Heart left ventricle (tissue), 16 donors: ENCODE measurements around the gene TBCD. TPM values are rescaled to one million over a fixed set of nuclear protein-coding genes. Genes with fewer than 3 reads are reported as not detected.

Experiments
- ATAC-seq, 4 donors: fragments of 200-7000 bp; cut with Tn5 transposase; one replicate each; pipeline ENCODE4 v1.9.1; 2020 to 2022; ENCODE audit warnings: moderate library complexity in 4 of 4, mild to moderate bottlenecking in 3 of 4, moderate number of reproducible peaks in 1 of 4
- DNase-seq, 5 donors: peaks; one replicate each; pipeline ENCODE4 v3.0.0-alpha.2; 2020
- H3K27ac ChIP-seq, 12 donors: fragments of 200-600 bp; sonication (generic) in 4 of 12; one replicate each; pipeline versions ENCODE4 v1.5.0 to v1.8.0; 2016 to 2022; ENCODE audit warnings: mild to moderate bottlenecking in 2 of 12
- H3K27me3 ChIP-seq, 9 donors: fragments of 200-600 bp; sonication (generic) in 2 of 9; one replicate each; pipeline versions ENCODE4 v1.5.1 to v1.8.0; 2016 to 2022; ENCODE audit warnings: mild to moderate bottlenecking in 3 of 9
- H3K36me3 ChIP-seq, 9 donors: fragments of 200-600 bp; sonication (generic) in 2 of 9; one replicate each; pipeline versions ENCODE4 v1.5.0 to v1.8.0; 2018 to 2022; ENCODE audit warnings: mild to moderate bottlenecking in 2 of 9
- H3K4me1 ChIP-seq, 12 donors: fragments of 200-600 bp; sonication (generic) in 4 of 12; one replicate each; pipeline versions ENCODE4 v1.5.0 to v1.8.0; 2016 to 2022; ENCODE audit warnings: mild to moderate bottlenecking in 3 of 12
- H3K4me3 ChIP-seq, 12 donors: fragments of 200-600 bp; sonication (generic) in 4 of 12; one replicate each; pipeline versions ENCODE4 v1.5.0 to v1.8.0; 2017 to 2022; ENCODE audit warnings: mild to moderate bottlenecking in 9 of 12, moderate library complexity in 4 of 12
- H3K9me3 ChIP-seq, 12 donors: fragments of 200-600 bp; sonication (generic) in 4 of 12; one replicate each; pipeline versions ENCODE4 v1.5.0 to v1.8.0; 2016 to 2022; ENCODE audit warnings: mild to moderate bottlenecking in 1 of 12
- POLR2A ChIP-seq, 2 donors: fragments of 450-650 bp; IDR thresholded peaks; one replicate each; pipeline ENCODE4 v1.6.1; 2017; ENCODE audit warnings: antibody characterized with exemption in 2 of 2, mild to moderate bottlenecking in 2 of 2, moderate library complexity in 2 of 2
- WGBS, 4 donors: extraction: QIAGEN DNeasy Blood & Tissue Kit in 2 of 4; methylation state at CpG; one replicate each; pipeline versions ENCODE4 v1.1.5 to v1.1.7; 2013 to 2018; 5-methylcytosine and 5-hydroxymethylcytosine counted together
- intact Hi-C, 10 donors: fragments of 100-400 bp; cut with DNase I; formaldehyde crosslinking; loops; one replicate each; pipeline versions ENCODE4 v1.11.1 to v1.14.2; 2022
- polyA plus RNA-seq, 2 donors: library from polyadenylated mRNA; stranded (reverse); fragments of 200-250 nt; gene quantifications; one replicate each; pipeline ENCODE4 v1.2.3, GENCODE V29; 2013
- total RNA-seq, 9 donors: library from RNA; depleted of rRNA in 2 of 9; stranded (reverse); fragments of >200 nt in 2 of 9; fragmentation: NEBNext Ultra II Directional in 3 of 9; extraction: Animal tissue kit (Norgen Biotek cat#: 25700) in 3 of 9; gene quantifications; one replicate each; pipeline versions ENCODE4 v1.1.0 to v1.2.4, GENCODE V29; 2016 to 2023
- TF ChIP-seq, protein P1 (sequence below), 12 donors: fragments of 200-600 bp; sonication (generic) in 4 of 12; IDR thresholded peaks; one replicate each; pipeline versions ENCODE4 v1.5.0 to v1.8.0; 2018 to 2022; ENCODE audit warnings: antibody characterized with exemption in 12 of 12, mild to moderate bottlenecking in 5 of 12
- donor health status: ischemic (EF 13 %, LVEDD 7.1; RV severe dilation, severe dysfunction).
- donor health status: healthy with polysubstance abuse.
- donor health status: DM: no; HTN: yes; CAD: no.
- donor health status: DM: no; HTN: no; CAD: no.
- donor health status: ischemic (EF 25% LVEDD 6.9; RV normal size, moderate dysfunction).
- donor health status: ischemic (EF 25% LVEDD 5.7; RV mildly dilated, moderate dysfunction).
- donor health status: healthy.
- donor health status: DM: yes; HTN: yes; CAD: no.
- donor health status: ischemic (EF 35%, LVEDD 5.7; RV mildly dilated, moderate dysfunction).
- donor health status: nonischemic (EF 11% LVEDD 7.7; RV severe dilation, severe dysfunction).
- donor health status: DM: yes; HTN: yes; CAD: no.
- donor health status: PGD.
- donor health status: ischemic (EF 29% LVEDD 5.4; RV normal size, mild dysfunction).
- donor health status: nonischemic (EF 23%, LVEDD 6.1; RV moderate dilation, normal function).

The TBCD gene
- total and polyA plus RNA-seq, 11 donors, result 36.9 to 98.4 (median 58.5) TPM

DNA sequence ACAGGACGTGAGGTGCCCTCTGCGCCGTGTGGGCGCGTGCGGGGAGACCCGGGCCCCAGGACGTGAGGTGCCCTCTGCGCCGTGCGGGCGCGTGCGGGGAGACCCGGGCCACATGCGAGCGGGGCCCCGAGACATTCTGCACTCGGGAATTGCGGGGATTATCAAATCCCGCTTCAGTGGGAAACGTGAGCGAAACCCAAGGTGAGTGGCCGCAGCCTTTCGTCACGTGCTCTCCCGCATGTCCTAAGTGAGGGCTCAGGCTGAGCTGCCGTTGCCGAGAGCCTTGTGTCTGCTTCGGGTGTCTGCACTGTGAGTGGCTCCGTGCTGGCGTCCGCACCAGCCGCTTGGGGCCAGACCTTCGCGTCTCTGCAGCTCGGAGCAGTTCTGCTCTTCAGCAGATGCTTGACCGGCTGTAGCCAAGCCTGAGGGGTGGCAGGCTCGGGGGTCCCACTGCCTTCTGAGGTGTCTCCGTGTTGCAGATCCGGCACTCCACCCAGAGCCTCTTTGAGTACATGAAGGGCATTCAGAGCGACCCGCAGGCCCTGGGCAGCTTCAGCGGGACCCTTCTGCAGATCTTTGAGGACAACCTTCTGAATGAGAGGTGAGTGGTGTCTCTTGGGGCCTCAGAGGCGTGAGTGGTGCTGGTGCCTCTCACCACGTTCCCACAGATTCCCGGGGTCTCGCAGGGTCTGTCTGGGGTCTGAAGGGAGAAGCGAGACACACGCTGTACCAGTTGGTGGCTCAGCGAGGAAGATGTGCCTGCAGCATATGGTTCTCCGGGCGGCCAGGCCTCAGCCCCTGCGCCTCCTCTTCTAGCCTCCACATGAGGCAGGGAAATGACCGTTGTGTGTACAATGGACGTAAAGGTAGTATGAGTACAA, 178.4 kb downstream of the TBCD start:
- peak in 2 of 5 donors; percentile 14 to 54 for DNase-seq
- Histone ChIP-seq H3K36me3 (peaks cover 0 to 94% (median 89%) of the 10 kb centered on the region in 9 donors), H3K9me3 (no peaks in the 10 kb centered on the region), H3K4me3 (no peak overlapping the region), H3K27ac (no peak overlapping the region), H3K4me1 (peaks cover 0 to 6% (median 0%) of the 10 kb centered on the region in 12 donors), H3K27me3 (no peaks in the 10 kb centered on the region)
- WGBS, 4 donors, result 96 to 97% (median 97%) methylated on average over 50 to 56 of the region's 56 CpGs
- intact Hi-C loops, result no loop called here
- TF ChIP-seq, protein P1, sequence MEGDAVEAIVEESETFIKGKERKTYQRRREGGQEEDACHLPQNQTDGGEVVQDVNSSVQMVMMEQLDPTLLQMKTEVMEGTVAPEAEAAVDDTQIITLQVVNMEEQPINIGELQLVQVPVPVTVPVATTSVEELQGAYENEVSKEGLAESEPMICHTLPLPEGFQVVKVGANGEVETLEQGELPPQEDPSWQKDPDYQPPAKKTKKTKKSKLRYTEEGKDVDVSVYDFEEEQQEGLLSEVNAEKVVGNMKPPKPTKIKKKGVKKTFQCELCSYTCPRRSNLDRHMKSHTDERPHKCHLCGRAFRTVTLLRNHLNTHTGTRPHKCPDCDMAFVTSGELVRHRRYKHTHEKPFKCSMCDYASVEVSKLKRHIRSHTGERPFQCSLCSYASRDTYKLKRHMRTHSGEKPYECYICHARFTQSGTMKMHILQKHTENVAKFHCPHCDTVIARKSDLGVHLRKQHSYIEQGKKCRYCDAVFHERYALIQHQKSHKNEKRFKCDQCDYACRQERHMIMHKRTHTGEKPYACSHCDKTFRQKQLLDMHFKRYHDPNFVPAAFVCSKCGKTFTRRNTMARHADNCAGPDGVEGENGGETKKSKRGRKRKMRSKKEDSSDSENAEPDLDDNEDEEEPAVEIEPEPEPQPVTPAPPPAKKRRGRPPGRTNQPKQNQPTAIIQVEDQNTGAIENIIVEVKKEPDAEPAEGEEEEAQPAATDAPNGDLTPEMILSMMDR (IDR thresholded peaks at IDR 0.05), result no peak
- no peak for TF ChIP-seq POLR2A (IDR thresholded peaks at IDR 0.05)
- ATAC-seq, result no peak

DNA sequence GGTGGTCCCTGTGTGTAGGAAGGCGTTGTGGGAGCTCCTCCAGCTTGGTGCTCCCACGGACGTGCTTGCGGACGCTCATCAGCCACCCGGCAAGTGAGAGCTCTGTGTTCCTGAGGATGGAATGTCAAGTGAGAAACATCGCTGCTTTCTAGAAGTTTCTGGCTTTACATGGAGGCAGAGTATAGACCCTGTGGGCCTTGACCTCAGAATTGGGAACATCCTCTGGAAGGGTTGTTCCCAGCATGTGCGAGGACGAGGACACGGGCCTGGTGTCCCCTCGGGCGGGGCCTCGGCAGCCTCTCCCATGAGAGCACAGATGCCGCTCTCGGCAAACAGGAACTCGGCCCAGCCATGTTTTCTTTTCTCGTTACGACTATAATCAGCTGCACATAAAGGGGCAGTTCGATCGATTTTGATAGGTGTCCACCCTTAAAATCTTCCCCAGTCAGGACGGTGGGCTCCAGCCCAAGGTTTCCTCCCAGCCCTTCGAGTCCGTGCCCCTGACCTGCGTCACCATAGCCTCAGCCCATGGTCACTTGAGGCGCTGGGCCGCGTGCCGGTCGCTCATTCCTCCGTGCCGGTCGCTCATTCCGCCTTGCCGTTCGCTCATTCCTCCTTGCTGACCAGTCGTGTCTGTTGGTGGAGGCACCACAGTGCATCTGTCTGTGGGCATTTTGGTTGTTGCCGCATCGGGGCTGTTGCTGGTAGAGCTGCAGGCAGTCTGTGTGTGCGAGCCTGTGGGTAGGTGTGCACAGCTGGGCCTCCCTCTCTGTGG, 179.2 kb downstream of the TBCD start:
- Histone ChIP-seq H3K36me3 (peaks cover 0 to 96% (median 85%) of the 10 kb centered on the region in 9 donors), H3K4me3 (no peak overlapping the region), H3K4me1 (peaks cover 0 to 6% (median 0%) of the 10 kb centered on the region in 12 donors), H3K27ac (peak overlapping the region in 1 of 12 donors; percentile 51), H3K27me3 (no peaks in the 10 kb centered on the region), H3K9me3 (no peaks in the 10 kb centered on the region)
- TF ChIP-seq, protein P1 (IDR thresholded peaks at IDR 0.05), result no peak
- TF ChIP-seq POLR2A (IDR thresholded peaks at IDR 0.05), result no peak
- ATAC-seq (peak in 1 of 4 donors; percentile 18), DNase-seq (peak in 1 of 5 donors; percentile 15)
- intact Hi-C loops, result no loop called here
- 85 to 89% (median 89%) methylated on average over 38 to 39 of the region's 39 CpGs for WGBS, 4 donors

DNA sequence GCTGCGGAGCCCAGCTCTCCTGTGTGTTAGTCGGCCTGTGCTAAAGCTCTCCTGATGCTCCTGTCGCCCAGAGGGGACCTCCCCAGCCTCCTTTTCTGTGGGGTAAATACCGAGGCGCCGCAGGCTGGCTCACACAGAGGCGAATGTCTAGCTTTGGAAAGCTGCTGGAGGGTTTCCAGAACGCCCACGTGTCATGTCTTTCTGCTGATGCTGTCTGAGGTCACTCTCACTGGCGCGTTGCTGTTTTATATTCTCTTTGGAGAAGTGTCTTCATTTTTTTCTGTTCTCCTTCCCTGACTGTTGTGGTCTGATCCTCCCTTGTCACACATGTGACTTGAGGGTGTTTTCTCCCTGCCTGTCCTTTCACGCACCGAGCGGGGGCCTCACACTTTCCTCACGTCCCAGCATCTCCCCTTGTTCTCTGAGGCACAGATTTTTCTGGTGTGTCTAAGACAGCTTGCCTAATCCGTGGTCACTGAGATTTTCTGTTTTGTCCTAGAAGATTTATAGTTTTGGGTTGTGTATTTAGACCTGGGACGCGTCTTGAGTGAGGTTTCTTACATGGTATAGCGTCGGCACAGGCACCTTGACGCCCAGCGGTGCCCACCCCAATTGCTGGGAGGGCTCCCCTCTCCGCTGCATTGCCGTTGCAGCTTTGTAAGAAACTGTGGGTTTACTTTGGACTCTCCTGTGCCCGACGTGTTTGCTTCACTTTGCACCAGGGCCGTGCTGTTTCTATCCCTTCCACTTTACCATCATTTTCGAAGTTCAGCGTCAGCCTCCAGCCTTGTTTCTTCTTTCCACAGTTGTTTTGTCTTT, 180.0 kb downstream of the TBCD start:
- peak overlapping the region in 2 of 12 donors; percentile 32 to 51 for H3K27ac ChIP-seq
- no peaks in the 10 kb centered on the region for H3K9me3 ChIP-seq
- H3K27me3 ChIP-seq, result no peaks in the 10 kb centered on the region
- 79 to 87% (median 84%) methylated on average over 28 to 29 of the region's 29 CpGs for WGBS, 4 donors
- intact Hi-C loops, result no loop called here
- no peak for TF ChIP-seq POLR2A (IDR thresholded peaks at IDR 0.05)
- peaks cover 0 to 6% (median 0%) of the 10 kb centered on the region in 12 donors for H3K4me1 ChIP-seq
- ATAC-seq, result peak; percentile 17 to 80 (median 46)
- peak in 4 of 5 donors; percentile 69 to 83 (median 78) for DNase-seq
- peaks cover 0 to 96% (median 80%) of the 10 kb centered on the region in 9 donors for H3K36me3 ChIP-seq
- H3K4me3 ChIP-seq, result no peak overlapping the region
